HepG2 (cell line): ENCODE results near the gene ITGB5. TPM values are rescaled to one million over a fixed set of nuclear protein-coding genes. Genes with fewer than 3 reads are reported as not detected.

Experiments
- DZIP1 ChIP-seq: sonication (generic); formaldehyde crosslinking; IDR thresholded peaks from 2 replicates; pipeline ENCODE4 v1.5.0; 2020; ENCODE audit warnings: mild to moderate bottlenecking, missing genetic modification reagents
- FOXJ3 ChIP-seq: sonication (generic); formaldehyde crosslinking; IDR thresholded peaks from 2 replicates; pipeline ENCODE4 v1.4.0; 2020; ENCODE audit warnings: missing genetic modification reagents, mild to moderate bottlenecking, borderline replicate concordance
- FOXP1 ChIP-seq, 2 experiments: fragments of 450-650 bp in 1 of 2; IDR thresholded peaks; 2 replicates each; pipeline ENCODE4 v1.6.1; 2017 to 2018; ENCODE audit warnings: antibody characterized with exemption in 1 of 2
- HHEX ChIP-seq: IDR thresholded peaks from 2 replicates; pipeline ENCODE4 v1.6.1; 2016; ENCODE audit warnings: control low read depth
- HMG20B ChIP-seq: conservative IDR thresholded peaks from 2 replicates; pipeline ENCODE4 v1.6.1; 2016; ENCODE audit warnings: missing genetic modification reagents, missing compliant biosample characterization
- KAT2B ChIP-seq: fragments of 150-350 bp; IDR thresholded peaks from 2 replicates; pipeline ENCODE4 v1.6.1; 2014; ENCODE audit warnings: low read depth, low read length, borderline replicate concordance
- KAT8 ChIP-seq: IDR thresholded peaks from 2 replicates; pipeline ENCODE4 v1.6.1; 2016; ENCODE audit warnings: missing genetic modification reagents, missing compliant biosample characterization
- MIER3 ChIP-seq: IDR thresholded peaks from 2 replicates; pipeline ENCODE4 v1.6.1; 2016; ENCODE audit warnings: missing compliant biosample characterization, borderline replicate concordance
- MLX ChIP-seq: IDR thresholded peaks from 2 replicates; pipeline ENCODE4 v1.6.1; 2016
- SAP130 ChIP-seq: IDR thresholded peaks from 2 replicates; pipeline ENCODE4 v1.6.1; 2016; ENCODE audit warnings: low read depth
- SOX5 ChIP-seq: IDR thresholded peaks from 2 replicates; pipeline ENCODE4 v1.6.1; 2016; ENCODE audit warnings: borderline replicate concordance
- THAP11 ChIP-seq: IDR thresholded peaks from 2 replicates; pipeline ENCODE4 v1.6.1; 2016; ENCODE audit warnings: missing biosample characterization, missing genetic modification reagents
- TOPORS ChIP-seq: sonication (generic); formaldehyde crosslinking; IDR thresholded peaks from 2 replicates; pipeline ENCODE4 v1.8.0; 2023; ENCODE audit warnings: mild to moderate bottlenecking, missing genetic modification reagents
- TRIM22 ChIP-seq: fragments of 450-650 bp; IDR thresholded peaks from 2 replicates; pipeline ENCODE4 v1.6.1; 2017
- ZBTB20 ChIP-seq: sonication (generic); formaldehyde crosslinking; IDR thresholded peaks from 2 replicates; pipeline ENCODE4 v1.8.1; 2023; ENCODE audit warnings: missing genetic modification reagents, low read depth, mild to moderate bottlenecking, borderline replicate concordance
- ZBTB38 ChIP-seq: sonication (generic); formaldehyde crosslinking; IDR thresholded peaks from 2 replicates; pipeline ENCODE4 v1.5.1; 2020; ENCODE audit warnings: mild to moderate bottlenecking, missing genetic modification reagents
- ZHX2 ChIP-seq, 2 experiments: sonication (generic) in 1 of 2; formaldehyde crosslinking in 1 of 2; IDR thresholded peaks; 2 replicates each; pipeline versions ENCODE4 v1.6.1 to v1.9.0; 2014 to 2022; ENCODE audit warnings: antibody characterized with exemption in 1 of 2, borderline replicate concordance in 1 of 2, inconsistent platforms in 1 of 2, low read depth in 1 of 2, missing genetic modification reagents in 1 of 2
- ZMYM4 ChIP-seq: sonication (generic); formaldehyde crosslinking; IDR thresholded peaks from 2 replicates; pipeline ENCODE4 v1.8.1; 2023; ENCODE audit warnings: mild to moderate bottlenecking, missing genetic modification reagents
- ZNF207 ChIP-seq: fragments of 450-650 bp; IDR thresholded peaks from 2 replicates; pipeline ENCODE4 v1.6.1; 2016; ENCODE audit warnings: antibody characterized with exemption, borderline replicate concordance
- ZSCAN21 ChIP-seq: sonication (generic); formaldehyde crosslinking; IDR thresholded peaks from 2 replicates; pipeline ENCODE4 v1.8.0; 2022; ENCODE audit warnings: mild to moderate bottlenecking, missing genetic modification reagents, moderate library complexity, borderline replicate concordance
- polyA plus RNA-seq, 8 experiments: library from polyadenylated mRNA; depleted of rRNA in 3 of 8; stranded (reverse) in 7 of 8; unstranded in 1 of 8; fragments of >200 nt; fragmentation: Illumina TruSeq in 4 of 8; extraction: Trizol in 4 of 8; gene quantifications; 2 replicates each; pipeline versions ENCODE4 v1.2.1 to v1.2.3, GENCODE V29; 2011 to 2016; ENCODE audit warnings: low read depth in 4 of 8, missing spikeins in 1 of 8, mixed read lengths in 1 of 8; ENCODE audit not compliant: insufficient read depth in 1 of 8
- total RNA-seq, 5 experiments: library from RNA; depleted of rRNA; stranded (reverse); fragments of >200 nt; fragmentation: Illumina TruSeq; extraction: Trizol; gene quantifications; 2 replicates each; pipeline ENCODE4 v1.2.3, GENCODE V29; 2016; ENCODE audit warnings: low read depth in 1 of 5

The ITGB5 gene
- total and polyA plus RNA-seq, 2 of the 13 experiments (the other 11 are each of a cell fraction or from before 2014, with no cell fraction given) = 74.1 to 343 TPM

- TF ChIP-seq ZHX2 (IDR thresholded peaks at IDR 0.05; ENCODE audit: low read depth) (peak; percentile 22; the same call in 1 of the 2 replicates), ZHX2 (CRISPR knock-in tag; IDR thresholded peaks at IDR 0.05; ENCODE audit: borderline replicate concordance) (no peak), THAP11 (CRISPR knock-in tag) (peak; percentile 77), FOXJ3 (CRISPR knock-in tag) (peak; percentile 92), DZIP1 (CRISPR knock-in tag) (no peak), SOX5 (peak; percentile 81), ZNF207 (no peak), MLX (peak; percentile 83), ZMYM4 (CRISPR knock-in tag) (peak; percentile 77), FOXP1 (IDR thresholded peaks at IDR 0.05) (peak; percentile 80), FOXP1 (CRISPR knock-in tag; IDR thresholded peaks at IDR 0.05) (0 out of 2 replicates have a peak, but pooled peaks have one; percentile 90), TOPORS (CRISPR knock-in tag) (no peak), KAT2B (no peak), MIER3 (peak; percentile 63), ZBTB38 (CRISPR knock-in tag) (0 out of 2 replicates have a peak, but pooled peaks have one; percentile 17), TRIM22 (no peak), HHEX (peak; percentile 45; the same call in 1 of the 2 replicates), HMG20B (peak; percentile 85; the same call in 1 of the 2 replicates), KAT8 (peak; percentile 86), ZSCAN21 (no peak), SAP130 (CRISPR knock-in tag) (peak; percentile 79), ZBTB20 (CRISPR knock-in tag) (no peak)
Measured at GRCh38 chr3:124833710-124834332, 53.3 kb downstream of the ITGB5 start (continued).
